Measurements from ENCODE around the gene SCAPER. TPM values are rescaled to one million over a fixed set of nuclear protein-coding genes. Genes with fewer than 3 reads are reported as not detected.
"Not testable (repeated sequence)": the region's sequence is repeated elsewhere in the genome, so short reads cannot be mapped to it uniquely, and the experiment has no call there.

Gene SCAPER
- total RNA-seq, 1 experiment from 2014 or later, result 14.7 TPM

- TF ChIP-seq, protein P1, sequence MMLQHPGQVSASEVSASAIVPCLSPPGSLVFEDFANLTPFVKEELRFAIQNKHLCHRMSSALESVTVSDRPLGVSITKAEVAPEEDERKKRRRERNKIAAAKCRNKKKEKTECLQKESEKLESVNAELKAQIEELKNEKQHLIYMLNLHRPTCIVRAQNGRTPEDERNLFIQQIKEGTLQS (IDR thresholded peaks at IDR 0.05), result no peak
- TF ChIP-seq POLR2AphosphoS5 (IDR thresholded peaks at IDR 0.05; ENCODE audit: low read depth, low read length), result no peak
- TF ChIP-seq EGR1 (IDR thresholded peaks at IDR 0.05; ENCODE audit: low read depth), result no peak
- no peak for TF ChIP-seq EZH2phosphoT487 (IDR thresholded peaks at IDR 0.05; ENCODE audit: borderline replicate concordance)
Measured at GRCh38 chr15:76898102-76898501, 7.0 kb downstream of the SCAPER start (continued).

DNA sequence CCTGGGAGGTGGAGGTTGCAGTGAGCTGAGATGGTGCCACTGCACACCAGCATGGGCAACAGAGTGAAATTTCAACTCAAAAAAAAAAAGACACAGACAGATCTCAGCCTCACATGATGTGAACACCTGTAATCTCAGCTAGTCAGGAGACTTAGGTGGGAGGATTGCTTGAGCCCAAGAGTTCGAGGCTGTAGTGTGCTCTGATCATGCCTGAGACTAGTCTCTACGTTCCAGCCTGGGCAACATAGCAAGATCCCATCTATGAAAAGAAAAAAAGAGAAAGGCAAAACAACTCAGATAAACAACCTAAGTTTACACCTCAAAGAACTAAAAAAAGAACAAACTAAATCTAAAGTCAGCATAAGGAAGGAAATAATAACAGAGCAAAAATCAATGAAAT, 11.0 kb downstream of the SCAPER start:
- CTCF ChIA-PET, result no interaction called here
- TF ChIP-seq YY1 (IDR thresholded peaks at IDR 0.05; ENCODE audit: extremely low read depth, insufficient replicate concordance, low read depth, low read length) (no peak), CBX3 (IDR thresholded peaks at IDR 0.05; ENCODE audit: low read depth) (no peak), SRF (IDR thresholded peaks at IDR 0.05; ENCODE audit: low read depth) (no peak), RAD21 (IDR thresholded peaks at IDR 0.05; ENCODE audit: low read depth) (no peak), ELF1 (IDR thresholded peaks at IDR 0.05; ENCODE audit: borderline replicate concordance, low read depth) (no peak), ZBTB33 (IDR thresholded peaks at IDR 0.05; ENCODE audit: extremely low read depth, insufficient replicate concordance, low read length) (no peak), FOSL1 (IDR thresholded peaks at IDR 0.05; ENCODE audit: low read depth) (no peak), SIN3A (IDR thresholded peaks at IDR 0.05; ENCODE audit: low read depth) (no peak), TCF7L2 (IDR thresholded peaks at IDR 0.05; ENCODE audit: borderline replicate concordance, extremely low read depth, insufficient read depth, insufficient read length) (no peak)
- TF ChIP-seq, protein P1 (IDR thresholded peaks at IDR 0.05), result no peak
- TF ChIP-seq, protein P2, sequence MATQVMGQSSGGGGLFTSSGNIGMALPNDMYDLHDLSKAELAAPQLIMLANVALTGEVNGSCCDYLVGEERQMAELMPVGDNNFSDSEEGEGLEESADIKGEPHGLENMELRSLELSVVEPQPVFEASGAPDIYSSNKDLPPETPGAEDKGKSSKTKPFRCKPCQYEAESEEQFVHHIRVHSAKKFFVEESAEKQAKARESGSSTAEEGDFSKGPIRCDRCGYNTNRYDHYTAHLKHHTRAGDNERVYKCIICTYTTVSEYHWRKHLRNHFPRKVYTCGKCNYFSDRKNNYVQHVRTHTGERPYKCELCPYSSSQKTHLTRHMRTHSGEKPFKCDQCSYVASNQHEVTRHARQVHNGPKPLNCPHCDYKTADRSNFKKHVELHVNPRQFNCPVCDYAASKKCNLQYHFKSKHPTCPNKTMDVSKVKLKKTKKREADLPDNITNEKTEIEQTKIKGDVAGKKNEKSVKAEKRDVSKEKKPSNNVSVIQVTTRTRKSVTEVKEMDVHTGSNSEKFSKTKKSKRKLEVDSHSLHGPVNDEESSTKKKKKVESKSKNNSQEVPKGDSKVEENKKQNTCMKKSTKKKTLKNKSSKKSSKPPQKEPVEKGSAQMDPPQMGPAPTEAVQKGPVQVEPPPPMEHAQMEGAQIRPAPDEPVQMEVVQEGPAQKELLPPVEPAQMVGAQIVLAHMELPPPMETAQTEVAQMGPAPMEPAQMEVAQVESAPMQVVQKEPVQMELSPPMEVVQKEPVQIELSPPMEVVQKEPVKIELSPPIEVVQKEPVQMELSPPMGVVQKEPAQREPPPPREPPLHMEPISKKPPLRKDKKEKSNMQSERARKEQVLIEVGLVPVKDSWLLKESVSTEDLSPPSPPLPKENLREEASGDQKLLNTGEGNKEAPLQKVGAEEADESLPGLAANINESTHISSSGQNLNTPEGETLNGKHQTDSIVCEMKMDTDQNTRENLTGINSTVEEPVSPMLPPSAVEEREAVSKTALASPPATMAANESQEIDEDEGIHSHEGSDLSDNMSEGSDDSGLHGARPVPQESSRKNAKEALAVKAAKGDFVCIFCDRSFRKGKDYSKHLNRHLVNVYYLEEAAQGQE (IDR thresholded peaks at IDR 0.05; ENCODE audit: low read depth), result no peak
- ATAC-seq (no peak), DNase-seq (ENCODE audit: low read depth, low spot score) (no peak)
- Histone ChIP-seq H3K79me2 (ENCODE audit: insufficient read depth, low read length) (no peaks in the 10 kb centered on the region), H2AFZ (ENCODE audit: low read depth, low read length, poor library complexity, severe bottlenecking) (no peak overlapping the region), H4K20me1 (ENCODE audit: insufficient read depth) (0 out of 2 replicates have a peak, but pooled peaks cover 6% of the 10 kb centered on the region), H3K4me1 (ENCODE audit: control insufficient read depth in 1 of 2, insufficient read depth in 2 of 2, low read length in 2 of 2) (no peaks in the 10 kb centered on the region), H3K27ac (ENCODE audit: low read depth, low read length) (no peak overlapping the region), H3K36me3 (ENCODE audit: control insufficient read depth in 1 of 2, insufficient read depth in 2 of 2, low read length in 2 of 2) (no peaks in the 10 kb centered on the region), H3K4me3 (replicated peaks in 1 of 2; ENCODE audit: low read depth in 1 of 2, low read length in 2 of 2) (no peak overlapping the region), H3K4me2 (ENCODE audit: low read length) (no peak overlapping the region), H3K9me3 (ENCODE audit: control insufficient read depth in 1 of 2, insufficient read depth in 1 of 2, low read depth in 1 of 2, low read length in 2 of 2) (no peaks in the 10 kb centered on the region), H3K9ac (ENCODE audit: low read length) (no peak overlapping the region), H3K27me3 (ENCODE audit: insufficient read depth, low read length) (no peaks in the 10 kb centered on the region), H3K9me2 (ENCODE audit: insufficient read depth) (no peaks in the 10 kb centered on the region)
- POLR2A ChIA-PET, result no interaction called here
- RAD21 ChIA-PET (ENCODE audit: low non-redundant PET in 1 of 2, low total read pairs in 2 of 2, uncharacterized antibody in 2 of 2, unreplicated experiment in 2 of 2), result no interaction called here
- BruUV-seq (replicated peaks), result no TSS peak
- intact Hi-C loops (cut with micrococcal nuclease), result no loop called here

- ATAC-seq; H3K4me3 ChIP-seq (replicated peaks in 1 of 2; ENCODE audit: low read depth in 1 of 2, low read length in 2 of 2); H2AFZ ChIP-seq (ENCODE audit: low read depth, low read length, poor library complexity, severe bottlenecking); H3K79me2 ChIP-seq (ENCODE audit: insufficient read depth, low read length); H3K4me2 ChIP-seq (ENCODE audit: low read length); BruUV-seq (replicated peaks); CTCF ChIA-PET; H3K4me1 ChIP-seq (ENCODE audit: control insufficient read depth in 1 of 2, insufficient read depth in 2 of 2, low read length in 2 of 2); H3K9ac ChIP-seq (ENCODE audit: low read length); H3K36me3 ChIP-seq (ENCODE audit: control insufficient read depth in 1 of 2, insufficient read depth in 2 of 2, low read length in 2 of 2); H3K27ac ChIP-seq (ENCODE audit: low read depth, low read length); H4K20me1 ChIP-seq (ENCODE audit: insufficient read depth); H3K27me3 ChIP-seq (ENCODE audit: insufficient read depth, low read length); intact Hi-C loops (cut with micrococcal nuclease); H3K9me2 ChIP-seq (ENCODE audit: insufficient read depth); DNase-seq (ENCODE audit: low read depth, low spot score); POLR2A ChIA-PET; H3K9me3 ChIP-seq (ENCODE audit: control insufficient read depth in 1 of 2, insufficient read depth in 1 of 2, low read depth in 1 of 2, low read length in 2 of 2); RAD21 ChIA-PET (ENCODE audit: low non-redundant PET in 1 of 2, low total read pairs in 2 of 2, uncharacterized antibody in 2 of 2, unreplicated experiment in 2 of 2): not testable (repeated sequence)
Measured at GRCh38 chr15:76892836-76893235, 12.3 kb downstream of the SCAPER start.

Data from HCT116 (cell line).